Activated T-cell treated with anti-CD3 and anti-CD28 coated beads, Interleukin-2, amount 50 U/mL, for 1 hour (primary cell): ENCODE data around the gene MUC2.

ENCODE experiments used
- DNase-seq: peaks from one replicate; pipeline ENCODE4 v3.0.0-alpha.2; 2020

The MUC2 gene

GRCh38 chr11:1073261-1073724, 1.4 kb upstream of the MUC2 start:
- DNase-seq = peak; percentile 9

- peak; percentile 7 for DNase-seq
These were observed 827 bp upstream of the MUC2 start for GRCh38 chr11:1073851-1074243.

- peak; percentile 10 for DNase-seq
These were observed 752 bp downstream of the MUC2 start for GRCh38 chr11:1075341-1075911.

- DNase-seq = peak; percentile 8
These were observed 1.5 kb downstream of the MUC2 start for GRCh38 chr11:1076061-1076665.

- DNase-seq = peak; percentile 9
These were observed 2.4 kb downstream of the MUC2 start for GRCh38 chr11:1077033-1077416.

GRCh38 chr11:1077417-1078119, 2.9 kb downstream of the MUC2 start:
- DNase-seq = peak; percentile 12

GRCh38 chr11:1078191-1078601, 3.5 kb downstream of the MUC2 start:
- DNase-seq = peak; percentile 10

GRCh38 chr11:1081601-1082311, 7.1 kb downstream of the MUC2 start:
- DNase-seq = no peak

- no peak for DNase-seq
These were observed 7.7 kb downstream of the MUC2 start for GRCh38 chr11:1082346-1082727.

- no peak for DNase-seq
These were observed 8.3 kb downstream of the MUC2 start for GRCh38 chr11:1082728-1083620.

- no peak for DNase-seq
These were observed 9.2 kb downstream of the MUC2 start for GRCh38 chr11:1083621-1084551.

- no peak for DNase-seq
These were observed 10.1 kb downstream of the MUC2 start for GRCh38 chr11:1084561-1085439.

- DNase-seq = no peak
These were observed 10.9 kb downstream of the MUC2 start for GRCh38 chr11:1085440-1086170.

- DNase-seq = no peak
These were observed 11.8 kb downstream of the MUC2 start for GRCh38 chr11:1086171-1087102.

GRCh38 chr11:1087279-1087960, 12.7 kb downstream of the MUC2 start:
- DNase-seq = no peak

- no peak for DNase-seq
These were observed 13.6 kb downstream of the MUC2 start for GRCh38 chr11:1087961-1088926.
